Colonic mucosa (tissue), 4 donors: ENCODE results near the gene ECI2. TPM values are rescaled to one million over a fixed set of nuclear protein-coding genes. Genes with fewer than 3 reads are reported as not detected.

Source experiments
- DNase-seq: peaks from one replicate; pipeline ENCODE4 v3.0.0-alpha.2; 2020
- H3K27ac ChIP-seq: fragments of 200-600 bp; one replicate; pipeline ENCODE4 v1.8.0; 2021
- H3K27me3 ChIP-seq: fragments of 200-600 bp; one replicate; pipeline ENCODE4 v1.8.0; 2021
- H3K36me3 ChIP-seq: fragments of 200-600 bp; one replicate; pipeline ENCODE4 v1.8.0; 2021
- H3K4me1 ChIP-seq: fragments of 200-600 bp; one replicate; pipeline ENCODE4 v1.8.0; 2021; ENCODE audit warnings: mild to moderate bottlenecking
- H3K4me3 ChIP-seq: fragments of 200-600 bp; one replicate; pipeline ENCODE4 v1.8.0; 2021
- H3K9ac ChIP-seq, 2 donors: one replicate each; pipeline ENCODE4 v1.7.0; 2013; ENCODE audit warnings: control low read depth in 2 of 2, low read depth in 2 of 2, low read length in 2 of 2
- H3K9me3 ChIP-seq: fragments of 200-600 bp; one replicate; pipeline ENCODE4 v1.8.0; 2021
- intact Hi-C: fragments of 100-400 bp; cut with DNase I; formaldehyde crosslinking; loops from one replicate; pipeline ENCODE4 v1.14.1; 2022
- total RNA-seq, 2 donors: library from RNA; stranded (reverse); fragmentation: NEBNext Ultra II Directional in 1 of 2; extraction: Animal tissue kit (Norgen Biotek cat#: 25700) in 1 of 2; gene quantifications; one replicate each; pipeline ENCODE4 v1.2.1, GENCODE V29; 2021
- TF ChIP-seq, protein P1 (sequence below): fragments of 200-600 bp; IDR thresholded peaks from one replicate; pipeline ENCODE4 v1.8.0; 2022; ENCODE audit warnings: antibody characterized with exemption, mild to moderate bottlenecking
- donor health status: healthy.
- donor health status: DM: no; HTN: no; CAD: no.
- donor health status: DM: no; HTN: no; CAD: no.

Gene ECI2
- total RNA-seq, 2 donors from 2014 or later, result 65.5 to 94.8 TPM

DNA sequence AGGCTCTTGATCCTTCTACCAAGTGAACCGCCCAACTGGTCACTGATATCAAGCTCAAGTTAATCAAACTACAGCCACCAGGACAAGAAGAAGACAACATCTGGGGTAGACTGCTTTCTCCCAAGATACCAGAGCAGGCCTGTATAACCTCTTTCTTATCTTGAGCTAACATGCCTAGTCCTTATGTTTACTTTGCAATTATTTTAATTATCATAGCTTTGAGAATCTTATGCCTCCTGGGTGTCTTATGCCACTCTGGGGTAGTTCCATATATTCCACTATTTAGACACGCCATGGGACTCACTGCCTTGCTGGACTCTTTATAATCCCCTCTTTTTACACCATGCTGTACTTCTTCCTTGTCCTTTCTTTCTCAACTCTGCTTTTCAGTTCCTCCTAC, 41.5 kb upstream of the ECI2 start:
- Histone ChIP-seq H3K4me3 (no peak overlapping the region), H3K27ac (no peak overlapping the region), H3K9me3 (no peaks in the 10 kb centered on the region), H3K27me3 (no peaks in the 10 kb centered on the region), H3K4me1 (no peaks in the 10 kb centered on the region), H3K36me3 (no peaks in the 10 kb centered on the region), H3K9ac (no peak overlapping the region)
- intact Hi-C loops, result no loop called here
- no peak for DNase-seq
- TF ChIP-seq, protein P1, sequence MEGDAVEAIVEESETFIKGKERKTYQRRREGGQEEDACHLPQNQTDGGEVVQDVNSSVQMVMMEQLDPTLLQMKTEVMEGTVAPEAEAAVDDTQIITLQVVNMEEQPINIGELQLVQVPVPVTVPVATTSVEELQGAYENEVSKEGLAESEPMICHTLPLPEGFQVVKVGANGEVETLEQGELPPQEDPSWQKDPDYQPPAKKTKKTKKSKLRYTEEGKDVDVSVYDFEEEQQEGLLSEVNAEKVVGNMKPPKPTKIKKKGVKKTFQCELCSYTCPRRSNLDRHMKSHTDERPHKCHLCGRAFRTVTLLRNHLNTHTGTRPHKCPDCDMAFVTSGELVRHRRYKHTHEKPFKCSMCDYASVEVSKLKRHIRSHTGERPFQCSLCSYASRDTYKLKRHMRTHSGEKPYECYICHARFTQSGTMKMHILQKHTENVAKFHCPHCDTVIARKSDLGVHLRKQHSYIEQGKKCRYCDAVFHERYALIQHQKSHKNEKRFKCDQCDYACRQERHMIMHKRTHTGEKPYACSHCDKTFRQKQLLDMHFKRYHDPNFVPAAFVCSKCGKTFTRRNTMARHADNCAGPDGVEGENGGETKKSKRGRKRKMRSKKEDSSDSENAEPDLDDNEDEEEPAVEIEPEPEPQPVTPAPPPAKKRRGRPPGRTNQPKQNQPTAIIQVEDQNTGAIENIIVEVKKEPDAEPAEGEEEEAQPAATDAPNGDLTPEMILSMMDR, result no peak

DNA sequence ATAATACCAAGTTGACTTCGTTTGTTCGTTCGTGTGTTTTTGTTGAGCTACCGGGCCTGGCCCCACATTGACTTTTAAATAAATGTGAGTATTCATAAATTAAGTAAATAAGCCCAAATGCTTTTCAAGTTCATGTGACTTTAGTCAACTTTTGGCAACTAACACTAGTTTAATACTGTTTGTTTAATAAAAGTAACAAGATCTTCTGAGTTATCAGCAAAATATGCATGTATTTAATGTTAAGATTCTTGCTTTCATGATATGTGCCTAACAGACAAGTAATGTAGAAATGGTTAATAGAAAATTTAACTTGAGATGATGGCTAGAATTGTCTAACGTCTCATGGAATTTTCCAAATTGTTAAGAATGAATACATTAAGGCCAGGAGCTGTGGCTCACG, 38.7 kb upstream of the ECI2 start:
- no peaks in the 10 kb centered on the region for H3K27me3 ChIP-seq
- TF ChIP-seq, protein P1, result no peak
- H3K4me3 ChIP-seq, result no peak overlapping the region
- intact Hi-C loops, result no loop called here
- H3K9ac ChIP-seq, result no peak overlapping the region
- no peaks in the 10 kb centered on the region for H3K36me3 ChIP-seq
- no peaks in the 10 kb centered on the region for H3K4me1 ChIP-seq
- H3K27ac ChIP-seq, result no peak overlapping the region
- no peaks in the 10 kb centered on the region for H3K9me3 ChIP-seq
- DNase-seq, result no peak

DNA sequence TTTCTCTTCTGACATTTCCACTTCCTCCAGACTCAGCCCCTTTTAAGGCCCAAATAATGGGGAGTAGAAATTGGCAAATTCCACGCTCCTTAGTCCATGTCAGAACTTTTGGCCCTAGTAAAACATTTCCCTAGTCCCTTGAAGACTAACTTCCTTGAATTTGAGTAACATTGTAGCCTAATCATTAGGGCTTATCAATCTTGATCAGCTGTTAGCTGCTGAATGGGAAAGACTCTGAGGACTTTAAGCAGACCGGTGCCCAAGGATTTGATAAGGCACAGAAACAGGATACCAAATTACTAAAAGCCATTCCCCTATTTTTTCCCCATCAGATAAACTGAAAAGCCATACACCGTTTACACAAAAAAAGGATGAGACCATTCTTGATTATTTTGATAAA, 37.0 kb upstream of the ECI2 start:
- no peaks in the 10 kb centered on the region for H3K4me1 ChIP-seq
- no peaks in the 10 kb centered on the region for H3K27me3 ChIP-seq
- H3K9me3 ChIP-seq, result no peaks in the 10 kb centered on the region
- DNase-seq, result no peak
- no peak overlapping the region for H3K9ac ChIP-seq
- no peaks in the 10 kb centered on the region for H3K36me3 ChIP-seq
- intact Hi-C loops, result no loop called here
- H3K27ac ChIP-seq, result no peak overlapping the region
- TF ChIP-seq, protein P1, result no peak
- H3K4me3 ChIP-seq, result no peak overlapping the region

DNA sequence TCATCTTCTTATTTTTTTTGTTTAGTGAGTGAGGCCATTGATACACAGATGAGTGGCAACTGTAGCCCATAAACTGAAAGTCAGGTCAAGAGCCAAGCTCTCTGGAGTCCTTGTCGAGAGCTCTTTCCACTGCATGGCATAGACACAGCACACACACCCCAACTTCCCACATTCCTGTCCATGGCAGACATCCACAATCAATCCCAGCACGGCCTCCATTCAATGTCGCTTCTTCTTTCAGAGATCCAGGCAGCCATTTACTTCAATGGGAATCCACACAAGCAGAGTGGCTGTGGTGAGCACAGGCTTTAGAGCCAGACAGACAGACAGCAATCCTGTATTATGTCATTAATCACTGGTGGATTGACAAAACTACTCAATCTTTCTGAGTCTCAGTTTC, 34.9 kb upstream of the ECI2 start:
- Histone ChIP-seq H3K36me3 (no peaks in the 10 kb centered on the region), H3K4me3 (no peak overlapping the region), H3K27ac (no peak overlapping the region), H3K4me1 (no peaks in the 10 kb centered on the region), H3K9me3 (no peaks in the 10 kb centered on the region), H3K9ac (no peak overlapping the region), H3K27me3 (no peaks in the 10 kb centered on the region)
- TF ChIP-seq, protein P1, result no peak
- intact Hi-C loops, result no loop called here
- peak; percentile 4 for DNase-seq

DNA sequence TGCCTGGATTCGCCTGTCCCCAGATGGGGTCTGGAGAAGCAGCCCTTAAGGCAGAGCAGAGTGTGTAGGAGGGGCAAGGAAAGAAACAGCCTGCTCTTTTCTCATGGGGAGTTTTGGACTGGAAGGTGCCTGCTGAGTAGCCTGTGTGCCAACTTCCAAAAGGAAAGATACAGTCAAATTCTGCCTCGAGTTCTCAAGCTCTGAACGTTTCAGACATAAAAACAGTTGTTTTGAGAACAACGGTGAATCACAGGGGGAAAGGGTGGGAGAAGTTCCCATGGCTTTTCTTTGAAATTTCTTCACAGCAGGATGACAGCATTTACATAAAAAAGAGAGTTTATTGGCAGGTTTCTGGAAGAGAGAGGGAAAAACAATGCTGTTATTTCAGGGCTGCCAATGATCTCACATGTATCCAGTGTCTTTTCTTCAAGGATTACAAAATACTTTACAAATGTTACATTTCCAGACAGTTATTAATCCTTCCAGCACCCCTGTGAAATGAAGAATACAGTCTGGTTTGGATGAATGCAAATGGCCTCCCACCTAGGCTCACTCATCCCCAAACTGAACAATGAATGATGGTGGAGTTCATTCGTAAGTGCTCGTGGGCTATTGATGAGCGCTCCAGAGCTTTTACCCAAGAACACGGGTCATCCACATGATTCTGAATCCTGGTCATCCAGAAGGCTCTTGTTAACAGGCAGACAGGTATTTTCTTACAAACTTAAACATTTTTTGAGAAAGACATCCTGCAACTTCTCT, 33.8 kb upstream of the ECI2 start:
- no peak for DNase-seq
- Histone ChIP-seq H3K27ac (no peak overlapping the region), H3K36me3 (no peaks in the 10 kb centered on the region), H3K4me1 (no peaks in the 10 kb centered on the region), H3K27me3 (no peaks in the 10 kb centered on the region), H3K9me3 (no peaks in the 10 kb centered on the region), H3K9ac (no peak overlapping the region), H3K4me3 (no peak overlapping the region)
- intact Hi-C loops, result no loop called here
- TF ChIP-seq, protein P1, result no peak
